NCI-H748 (cell line): ENCODE results near the gene METTL6.
"Not testable (repeated sequence)": the region's sequence is repeated elsewhere in the genome, so short reads cannot be mapped to it uniquely, and the experiment has no call there.

Experiments used
- DNase-seq: peaks from one replicate; lab custom pipeline; 2025; ENCODE audit not compliant: unreplicated experiment; lab: John Stamatoyannopoulos, UW

Gene METTL6, protein sequence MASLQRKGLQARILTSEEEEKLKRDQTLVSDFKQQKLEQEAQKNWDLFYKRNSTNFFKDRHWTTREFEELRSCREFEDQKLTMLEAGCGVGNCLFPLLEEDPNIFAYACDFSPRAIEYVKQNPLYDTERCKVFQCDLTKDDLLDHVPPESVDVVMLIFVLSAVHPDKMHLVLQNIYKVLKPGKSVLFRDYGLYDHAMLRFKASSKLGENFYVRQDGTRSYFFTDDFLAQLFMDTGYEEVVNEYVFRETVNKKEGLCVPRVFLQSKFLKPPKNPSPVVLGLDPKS

DNA sequence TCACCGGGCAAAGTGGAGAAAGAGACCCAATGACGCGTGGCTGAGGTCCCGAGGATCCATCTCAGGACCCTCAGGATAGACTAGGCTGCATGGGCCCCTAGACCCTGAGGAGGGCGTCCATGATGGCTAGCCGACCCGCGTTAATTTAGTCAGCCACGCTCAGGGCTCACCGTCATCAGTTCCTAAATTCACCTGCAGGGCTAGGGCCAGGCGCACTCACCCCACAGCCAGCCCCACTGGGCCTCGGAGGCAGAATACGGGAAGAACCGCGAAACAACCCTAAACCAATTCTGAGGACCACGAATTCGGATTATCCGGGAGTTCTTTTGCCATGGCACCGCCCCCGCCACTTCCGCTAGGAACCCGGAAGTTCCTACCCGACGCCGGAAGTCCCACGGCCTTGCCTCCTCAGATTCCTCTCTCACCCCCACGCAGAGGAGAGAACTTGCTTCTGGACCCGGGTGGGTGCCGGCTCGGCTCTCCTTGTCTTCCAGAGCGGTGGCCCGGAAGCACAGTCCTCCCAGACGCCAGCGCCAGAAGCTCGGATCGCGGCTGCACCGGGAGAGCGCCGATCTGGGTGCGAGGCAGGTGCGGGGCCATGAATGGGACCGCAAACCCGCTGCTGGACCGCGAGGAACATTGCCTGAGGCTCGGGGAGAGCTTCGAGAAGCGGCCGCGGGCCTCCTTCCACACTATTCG, at the start of gene METTL6, which contains the start of gene EAF1:
TSS of gene METTL6 (minus strand) at position 363 of the 699 bp plus-strand sequence. CDS start 1,033 bp downstream, outside the sequence.
TSS of gene EAF1 (plus strand) at position 417 of the 699 bp plus-strand sequence. CDS start at position 599, 182 bp downstream.
- DNase-seq = peak; percentile 79

DNA sequence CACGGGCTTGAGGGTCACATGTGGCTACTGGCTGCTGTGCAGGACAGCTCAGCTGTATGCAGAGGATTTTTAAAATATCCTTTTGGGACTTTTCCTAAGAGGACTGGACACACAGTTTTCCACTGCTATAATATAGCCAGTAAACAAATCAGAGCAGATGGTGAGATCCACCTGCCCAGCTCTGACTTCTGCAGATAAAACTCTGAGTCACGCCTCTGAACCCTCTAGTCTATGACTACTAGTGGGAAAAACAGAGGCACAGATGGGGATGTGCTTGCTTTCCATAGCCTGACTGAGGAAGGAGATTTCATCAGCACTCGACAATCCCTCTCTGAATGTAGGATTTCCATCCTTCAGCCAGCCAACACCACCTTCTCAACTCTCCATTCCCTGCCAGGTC, 49.0 kb upstream of the METTL6 start:
- no peak for DNase-seq

DNA sequence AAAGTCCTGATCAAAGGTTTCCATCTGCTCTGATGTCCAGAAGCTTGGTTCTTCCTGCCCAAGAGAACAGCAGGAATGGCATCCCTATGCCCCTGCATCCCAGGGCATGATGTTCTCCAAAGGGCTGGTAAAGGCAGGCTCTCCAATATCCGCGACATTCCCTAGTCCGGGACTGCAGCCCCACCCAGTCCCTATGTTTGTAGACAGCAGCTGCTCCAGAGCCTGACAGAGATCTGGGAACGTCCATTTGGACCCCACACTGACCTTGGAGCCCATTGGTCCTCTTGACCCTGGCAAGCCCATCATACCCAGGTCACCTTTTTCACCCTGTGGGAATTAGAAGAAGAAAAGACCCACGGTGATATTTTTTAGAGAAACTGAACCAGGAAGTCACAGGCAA, 47.8 kb upstream of the METTL6 start:
- DNase-seq = no peak

DNA sequence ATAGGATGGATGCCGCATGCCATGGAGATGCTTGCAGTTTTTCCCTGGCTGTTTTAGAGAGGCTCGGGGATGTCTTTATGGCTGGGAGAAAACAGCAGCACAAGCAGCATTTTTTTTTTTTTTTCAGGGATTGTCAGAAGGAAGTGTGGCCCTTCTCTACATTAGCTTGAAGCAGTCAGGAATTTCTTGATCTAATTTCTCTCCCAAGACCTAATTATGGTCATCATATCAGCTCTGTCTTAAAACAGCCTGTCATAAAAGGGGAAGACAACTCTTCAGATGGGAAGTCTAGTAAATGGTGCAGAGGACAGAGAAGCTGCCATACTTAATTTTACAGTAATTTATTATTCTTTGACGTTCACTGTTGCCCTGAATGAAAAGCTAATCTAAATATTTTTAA, 44.5 kb upstream of the METTL6 start:
- no peak for DNase-seq

DNA sequence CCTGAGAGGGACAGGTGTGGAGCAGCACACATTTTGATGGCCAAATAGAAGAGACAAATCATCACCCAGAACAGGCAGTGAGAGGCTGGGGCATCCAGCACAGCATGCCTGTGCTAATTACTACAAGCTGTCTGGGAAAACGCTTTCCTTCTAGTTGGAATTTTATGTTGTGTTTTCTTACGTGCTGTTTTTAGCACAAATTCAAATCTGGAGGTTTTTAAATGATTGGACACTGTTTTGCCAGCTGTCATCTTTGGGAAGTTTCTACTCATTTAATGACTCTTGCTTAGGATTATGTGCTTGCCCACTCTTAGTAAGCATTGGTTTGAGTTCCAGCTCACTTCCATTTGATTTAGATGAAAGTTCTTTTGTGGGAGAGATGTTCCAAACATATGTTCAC, 43.5 kb upstream of the METTL6 start:
- no peak for DNase-seq

DNA sequence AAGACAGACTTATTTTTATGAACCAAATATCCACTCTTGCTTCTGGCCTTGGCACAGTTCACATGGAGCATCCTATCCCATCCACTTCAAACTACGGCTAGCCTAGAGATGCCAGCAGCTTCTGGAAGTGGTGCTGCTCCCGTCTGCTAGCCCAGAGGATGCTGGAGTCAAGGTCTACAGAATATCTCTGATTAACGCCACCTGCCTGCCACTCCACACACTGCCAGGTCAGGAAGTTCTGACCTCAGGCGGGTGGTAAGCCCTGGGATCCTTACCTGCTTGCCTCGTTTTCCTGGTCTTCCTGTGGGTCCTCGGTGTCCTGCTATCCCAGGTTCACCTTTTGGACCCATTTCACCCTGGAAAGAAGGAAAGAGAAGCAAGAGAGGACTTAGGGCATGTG, 42.9 kb upstream of the METTL6 start:
- no peak for DNase-seq

DNA sequence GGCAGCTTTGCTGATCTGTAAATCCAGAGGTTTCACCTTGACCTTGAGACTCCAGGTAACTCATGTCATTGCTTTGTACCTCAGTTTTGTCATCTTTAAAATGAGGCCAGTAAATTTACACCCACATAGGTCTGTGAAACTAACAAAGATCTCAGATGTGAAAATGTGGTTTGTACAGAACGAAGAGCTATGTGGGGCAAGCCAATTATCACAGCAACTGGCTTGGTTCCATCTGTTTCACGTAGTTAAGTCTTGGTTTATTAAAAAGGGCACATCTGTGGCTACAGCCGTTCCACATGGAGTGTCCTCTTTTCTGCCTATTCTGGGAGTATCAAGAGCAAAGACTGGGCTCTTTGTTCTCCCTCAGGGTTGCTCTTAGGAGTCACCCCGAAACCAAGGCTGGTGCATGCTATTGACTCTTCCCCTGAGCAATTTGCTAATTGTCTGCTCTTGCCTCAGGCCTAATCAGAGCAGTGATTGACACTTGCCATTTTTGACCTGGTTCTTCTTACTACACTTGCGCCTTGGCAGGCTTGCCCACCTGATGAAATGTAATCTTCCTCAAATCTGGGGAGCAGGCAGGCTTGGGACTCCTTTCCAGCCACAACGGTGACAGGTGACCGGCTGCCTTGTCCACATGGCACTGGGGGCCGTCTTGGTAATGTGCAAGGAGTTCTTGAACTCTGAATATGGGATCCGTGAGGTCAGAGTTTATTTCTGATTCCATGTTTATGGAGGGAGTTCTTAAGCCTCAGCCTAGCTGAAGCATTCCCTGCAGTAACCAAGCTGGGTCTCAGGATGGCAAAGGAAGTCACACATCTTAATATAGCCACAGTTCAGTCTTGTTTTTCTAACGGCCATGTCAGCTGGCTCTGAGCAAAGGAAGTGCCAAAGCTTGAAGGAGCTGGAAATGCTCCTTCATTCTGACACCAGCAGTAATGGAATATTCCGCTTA, 40.2 kb upstream of the METTL6 start:
- DNase-seq = no peak

DNA sequence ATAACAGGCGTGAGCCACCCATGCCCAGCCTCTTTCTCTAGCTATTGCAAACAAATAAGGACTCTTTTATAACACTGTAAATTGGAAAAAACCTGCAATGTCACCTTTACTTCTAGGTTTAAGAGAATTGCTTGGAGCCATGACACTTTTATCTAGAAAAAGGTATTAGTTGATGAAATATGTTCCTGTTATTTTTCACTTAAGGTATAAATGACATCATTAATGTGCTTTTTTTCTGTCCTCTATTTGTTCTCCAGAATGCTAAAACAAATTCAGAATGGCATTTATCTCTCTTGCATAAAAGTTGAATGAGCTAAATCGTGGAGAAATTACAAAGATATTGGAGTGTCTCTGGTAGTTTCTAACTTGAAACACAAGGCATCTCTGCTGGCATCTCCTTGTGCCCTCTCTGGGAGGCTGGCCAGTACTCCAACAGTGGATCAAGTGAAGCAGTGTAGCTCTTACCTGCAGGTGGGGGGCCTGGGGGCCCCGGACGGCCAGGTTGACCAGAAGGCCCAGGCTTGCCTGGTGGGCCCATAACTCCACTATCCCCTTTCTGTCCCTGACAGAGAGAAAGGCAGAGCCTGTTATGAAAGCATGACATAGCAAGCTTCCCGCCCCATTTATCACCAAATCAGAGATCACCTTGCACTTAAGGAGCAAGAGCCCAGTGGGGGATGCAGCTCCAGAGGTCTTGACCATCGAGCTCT, 38.7 kb upstream of the METTL6 start:
- no peak for DNase-seq

DNA sequence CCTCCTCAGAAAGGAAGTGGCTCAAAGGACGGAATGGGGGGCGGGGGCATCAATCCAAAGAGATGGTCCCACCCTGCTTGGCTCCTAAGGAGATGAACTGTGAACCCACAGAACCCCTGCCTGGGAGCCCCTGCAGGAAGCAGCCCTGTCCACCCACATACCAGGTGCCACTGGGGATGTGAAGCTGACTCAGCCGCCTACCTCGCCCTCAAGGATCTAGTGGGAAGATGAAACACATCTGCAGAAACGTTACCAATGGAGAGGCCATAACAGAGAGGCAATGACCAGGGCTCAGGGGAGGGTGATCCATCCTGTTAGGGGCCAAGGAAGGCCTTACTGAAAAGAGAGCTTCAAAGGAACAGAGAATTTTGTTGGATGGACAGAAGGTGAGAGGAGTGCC, 35.1 kb upstream of the METTL6 start:
- no peak for DNase-seq

DNA sequence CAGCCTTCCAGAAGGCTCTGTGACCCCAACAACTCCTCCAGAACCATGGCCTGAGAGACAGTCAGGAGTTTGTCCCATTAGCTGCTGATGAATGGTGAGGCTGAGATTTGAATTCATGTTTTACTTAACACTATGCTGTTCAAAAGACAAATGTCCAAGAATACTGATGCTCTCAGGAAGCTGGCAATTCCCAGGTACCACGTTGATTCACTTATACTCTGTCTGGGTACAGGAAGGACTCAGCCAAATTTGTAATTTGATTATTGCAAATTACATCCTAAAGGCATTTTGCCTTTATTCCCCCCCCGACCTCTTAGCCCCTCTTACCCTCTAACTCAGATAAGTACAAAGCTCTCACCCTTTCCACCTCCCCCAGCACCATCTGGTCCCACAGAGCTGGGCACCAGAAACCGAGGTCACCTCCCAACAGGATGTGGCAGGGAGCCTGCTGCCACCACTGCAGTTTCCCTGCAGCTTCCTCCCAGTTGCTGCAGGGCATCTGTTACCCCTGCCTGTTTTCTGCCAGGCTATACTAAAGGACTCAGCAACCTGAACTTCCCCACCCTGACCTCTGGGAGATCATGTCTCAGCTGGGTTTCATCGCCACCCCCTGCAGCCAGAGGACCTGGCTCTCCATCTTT, 33.7 kb upstream of the METTL6 start:
- DNase-seq = no peak

DNA sequence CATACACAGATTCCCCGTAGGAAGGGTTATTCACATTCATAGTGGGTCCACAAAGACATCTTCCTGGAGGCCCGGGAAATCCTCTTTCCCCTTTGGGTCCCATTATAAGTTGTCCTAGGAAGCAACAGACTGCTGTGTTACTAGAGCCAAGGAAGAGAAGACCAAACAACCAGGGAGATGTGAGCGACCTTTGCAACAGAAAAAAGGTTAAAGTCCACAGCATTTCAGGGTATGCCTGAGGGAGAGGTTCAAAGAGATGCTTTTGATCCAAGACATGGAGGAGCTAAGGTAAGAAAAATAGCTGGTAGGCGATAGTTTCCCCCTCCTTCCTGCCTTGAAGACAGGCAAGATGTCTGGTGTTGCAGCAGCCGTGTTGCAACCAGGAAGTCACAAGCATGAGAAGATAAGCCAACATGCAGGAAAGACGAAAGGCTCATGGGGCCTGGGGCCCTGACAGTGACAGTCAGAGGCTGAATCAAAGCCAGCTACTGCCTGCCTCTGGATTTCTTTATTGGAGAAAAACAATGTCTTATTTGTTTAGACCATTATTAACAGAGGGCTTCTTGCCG, 31.0 kb upstream of the METTL6 start:
- no peak for DNase-seq

DNA sequence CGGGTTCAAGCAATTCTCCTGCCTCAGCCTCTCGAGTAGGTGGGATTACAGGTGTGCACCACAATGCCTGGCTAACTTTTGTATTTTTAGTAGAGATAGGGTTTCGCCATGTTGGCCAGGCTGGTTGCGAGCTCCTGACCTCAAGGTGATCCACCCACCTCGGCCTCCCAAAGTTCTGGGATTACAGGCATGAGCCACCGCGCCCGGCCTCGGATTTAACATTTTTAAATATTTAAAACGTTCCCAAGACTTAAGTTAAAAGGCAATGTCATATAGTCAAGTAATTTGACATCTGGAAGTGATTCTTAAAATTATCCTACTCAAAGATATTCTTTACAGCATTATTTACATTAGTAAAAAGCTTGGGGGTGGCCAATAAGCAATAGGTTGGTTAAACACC, 29.6 kb upstream of the METTL6 start:
- DNase-seq = not testable (repeated sequence)

DNA sequence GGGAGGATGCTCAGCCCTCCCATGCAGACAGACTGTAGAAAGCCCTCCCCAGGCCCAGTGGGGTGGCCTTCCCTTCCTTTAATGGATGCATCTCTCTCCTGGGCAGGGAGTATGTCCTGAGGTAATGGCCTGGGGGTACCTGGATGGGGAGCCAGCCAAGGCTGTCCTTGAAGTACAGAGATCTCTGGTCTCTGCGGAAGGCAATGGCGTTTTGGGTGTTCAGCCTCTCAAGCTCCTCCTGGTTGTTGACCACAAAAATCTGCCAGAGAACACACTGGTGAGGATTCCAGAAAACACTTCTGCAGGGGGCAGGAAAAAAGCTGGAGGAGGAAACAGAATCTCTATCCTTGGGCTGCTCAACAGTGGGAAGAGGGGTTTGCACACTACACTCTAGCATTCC, 29.0 kb upstream of the METTL6 start:
- DNase-seq = no peak

DNA sequence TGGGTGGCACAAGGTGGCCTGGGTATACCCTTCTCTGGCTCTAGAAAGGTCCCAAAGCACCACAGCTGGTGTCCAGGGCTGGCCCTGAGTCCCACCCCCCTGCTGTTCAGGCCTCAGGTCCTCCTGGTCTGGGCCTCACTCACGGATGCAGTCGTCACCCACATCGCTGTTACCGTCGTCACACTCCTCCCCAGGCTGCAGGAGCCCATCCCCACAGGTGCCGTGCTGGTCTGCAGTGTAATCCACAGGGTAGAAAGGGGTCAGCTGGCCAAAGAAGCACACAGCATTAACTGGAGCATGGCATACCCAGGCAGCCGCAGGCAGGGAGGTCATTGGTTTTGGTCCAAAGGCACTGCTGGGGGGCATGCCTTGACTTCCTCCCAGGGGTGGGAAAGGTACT, 28.4 kb upstream of the METTL6 start:
- DNase-seq = no peak

DNA sequence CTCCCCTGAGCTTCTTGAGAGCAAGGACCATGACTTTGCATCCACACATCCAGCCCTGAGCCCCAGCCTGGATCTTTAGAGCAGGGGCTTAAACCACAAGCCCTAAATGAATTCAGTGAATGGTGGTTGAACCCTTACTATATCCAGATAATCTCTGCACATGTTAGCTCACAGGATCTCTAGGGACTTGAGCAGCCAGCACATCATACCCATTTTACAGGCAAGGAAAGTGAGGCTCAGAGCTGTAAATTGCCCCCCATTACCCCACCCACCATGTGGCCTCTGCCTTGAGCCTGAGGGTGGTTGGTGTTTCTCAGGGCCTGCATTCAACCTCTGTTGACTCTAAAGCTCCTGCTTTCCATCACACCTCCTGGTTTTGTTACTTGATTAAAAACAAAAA, 27.6 kb upstream of the METTL6 start:
- no peak for DNase-seq

DNA sequence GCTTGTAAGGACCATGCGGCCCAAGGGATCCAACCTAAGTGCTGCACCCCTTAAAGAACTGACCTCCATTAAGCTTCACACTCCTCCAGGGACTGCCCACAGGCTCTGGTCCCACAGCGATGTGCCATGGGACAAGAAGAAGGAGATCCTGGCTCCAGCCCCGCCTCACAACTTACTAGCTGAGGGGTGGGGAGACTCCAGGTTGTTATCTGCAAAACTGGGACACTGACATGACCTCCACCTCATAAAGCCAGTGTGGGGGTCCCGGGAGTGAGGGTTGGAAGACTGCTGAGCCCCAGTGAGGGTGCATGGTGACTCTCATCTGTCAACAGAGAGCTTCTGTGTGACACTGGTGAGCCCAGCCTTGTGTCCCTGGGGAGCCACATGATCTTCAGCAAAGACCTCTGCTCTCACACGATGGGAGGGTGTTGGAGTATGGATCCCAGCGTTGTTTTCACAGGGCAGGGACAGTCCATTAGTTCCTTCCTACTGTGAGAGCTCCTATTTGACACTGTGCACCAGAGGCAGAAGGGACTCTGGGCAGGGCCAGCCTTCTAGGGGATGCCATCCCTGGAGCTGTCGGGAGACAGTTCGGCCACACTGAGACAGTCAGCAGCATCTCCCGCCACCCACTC, 26.8 kb upstream of the METTL6 start:
- no peak for DNase-seq

DNA sequence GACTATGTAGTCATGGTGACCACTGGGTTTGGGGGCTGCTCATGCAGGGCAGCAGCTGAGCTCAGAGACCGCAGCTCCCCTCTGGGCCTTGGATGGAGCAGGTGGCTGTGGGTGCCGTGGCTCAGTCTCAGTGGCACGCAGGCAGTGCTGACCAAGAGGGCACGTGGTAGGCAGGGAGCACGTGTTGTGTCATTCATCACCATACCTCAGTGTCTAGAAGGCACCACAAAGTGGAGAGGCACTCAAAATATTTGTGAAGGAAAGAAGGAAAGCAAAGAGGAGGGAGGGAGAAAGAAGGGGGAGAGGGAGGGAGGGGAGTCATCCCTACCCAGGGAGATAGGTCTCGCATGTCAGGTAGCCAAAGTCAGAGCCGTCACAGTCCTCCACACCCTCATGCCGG, 26.2 kb upstream of the METTL6 start:
- no peak for DNase-seq

DNA sequence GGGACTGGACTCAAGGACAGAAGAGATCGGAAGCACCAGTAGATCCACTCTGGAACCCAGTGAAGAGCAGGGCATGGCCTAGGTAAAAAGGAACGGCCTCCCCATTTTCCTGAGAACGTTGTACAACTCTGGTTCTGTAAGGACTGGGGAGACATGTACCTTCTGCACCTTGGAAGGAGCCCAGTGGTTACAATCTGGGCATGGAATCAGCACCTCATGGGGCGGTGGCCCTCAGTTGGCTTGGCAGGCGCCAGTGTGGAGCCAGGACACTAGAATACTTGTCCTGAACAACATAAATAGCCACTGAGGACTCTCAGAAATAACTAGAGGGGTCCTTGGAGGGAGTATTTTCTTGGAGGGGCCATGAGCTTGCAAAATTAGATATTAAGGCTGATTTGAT, 25.6 kb upstream of the METTL6 start:
- no peak for DNase-seq

DNA sequence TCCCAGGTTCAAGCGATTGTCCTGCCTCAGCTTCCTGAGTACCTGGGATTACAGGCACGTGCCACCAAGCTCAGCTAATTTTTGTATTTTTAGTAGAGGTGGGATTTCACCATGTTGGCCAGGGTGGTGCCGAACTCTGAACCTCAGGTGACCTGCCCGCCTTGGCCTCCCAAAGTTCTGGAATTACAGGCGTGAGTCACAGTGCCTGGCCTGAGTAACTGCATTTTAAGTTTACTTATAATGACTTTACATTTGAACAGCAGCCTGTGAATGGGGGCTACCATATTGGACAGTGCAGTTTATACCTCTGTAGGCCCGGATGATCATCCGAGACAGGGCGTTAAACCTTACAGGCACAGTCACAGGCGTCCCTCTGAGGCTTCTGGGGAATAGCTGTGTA, 24.8 kb upstream of the METTL6 start:
- DNase-seq = no peak
